Measurements from ENCODE around the gene SDC4.

Gene SDC4

GRCh38 chr20:45365444-45365970, 17.3 kb upstream of the SDC4 start:
- Histone ChIP-seq H3K9ac (ENCODE audit: low read length in 5 of 5) (no peak overlapping the region), H3K27me3 (ENCODE audit: control insufficient read depth in 5 of 5, insufficient read depth in 4 of 5, low read length in 5 of 5) (no peaks in the 10 kb centered on the region), H3K36me3 (ENCODE audit: control insufficient read depth in 5 of 5, insufficient read depth in 5 of 5, low read length in 5 of 5) (peaks cover 8 to 38% (median 26%) of the 10 kb centered on the region in 5 donors), H3K9me3 (ENCODE audit: control insufficient read depth in 5 of 5, low read length in 5 of 5) (no peaks in the 10 kb centered on the region), H3K27ac (ENCODE audit: low read depth, low read length) (no peak overlapping the region), H3K4me3 (ENCODE audit: low read depth in 1 of 5, low read length in 5 of 5) (no peak overlapping the region), H3K4me1 (ENCODE audit: control insufficient read depth in 5 of 5, insufficient read depth in 5 of 5, low read length in 5 of 5) (peaks cover 2 to 25% (median 21%) of the 10 kb centered on the region in 5 donors)

GRCh38 chr20:45363611-45364492, 15.6 kb upstream of the SDC4 start:
- Histone ChIP-seq H3K4me1 (ENCODE audit: control insufficient read depth in 5 of 5, insufficient read depth in 5 of 5, low read length in 5 of 5) (peaks cover 4 to 38% (median 34%) of the 10 kb centered on the region in 5 donors), H3K27me3 (ENCODE audit: control insufficient read depth in 5 of 5, insufficient read depth in 4 of 5, low read length in 5 of 5) (no peaks in the 10 kb centered on the region), H3K9ac (ENCODE audit: low read length in 5 of 5) (peak overlapping the region; percentile 56 to 95 (median 91)), H3K4me3 (ENCODE audit: low read depth in 1 of 5, low read length in 5 of 5) (peak overlapping the region; percentile 62 to 87 (median 81)), H3K36me3 (ENCODE audit: control insufficient read depth in 5 of 5, insufficient read depth in 5 of 5, low read length in 5 of 5) (peaks cover 8 to 38% (median 26%) of the 10 kb centered on the region in 5 donors), H3K9me3 (ENCODE audit: control insufficient read depth in 5 of 5, low read length in 5 of 5) (no peaks in the 10 kb centered on the region), H3K27ac (ENCODE audit: low read depth, low read length) (peak overlapping the region; percentile 95)

- Histone ChIP-seq H3K4me1 (ENCODE audit: control insufficient read depth in 5 of 5, insufficient read depth in 5 of 5, low read length in 5 of 5) (peaks cover 12 to 39% (median 37%) of the 10 kb centered on the region in 5 donors), H3K4me3 (ENCODE audit: low read depth in 1 of 5, low read length in 5 of 5) (peak within 1 kb of the TSS; percentile 76 to 87 (median 81)), H3K27me3 (ENCODE audit: control insufficient read depth in 5 of 5, insufficient read depth in 4 of 5, low read length in 5 of 5) (no peaks in the 10 kb centered on the region), H3K9me3 (ENCODE audit: control insufficient read depth in 5 of 5, low read length in 5 of 5) (no peaks in the 10 kb centered on the region), H3K36me3 (ENCODE audit: control insufficient read depth in 5 of 5, insufficient read depth in 5 of 5, low read length in 5 of 5) (peaks cover 6 to 31% (median 26%) of the 10 kb centered on the region in 5 donors), H3K9ac (ENCODE audit: low read length in 5 of 5) (peak within 1 kb of the TSS; percentile 60 to 95 (median 91)), H3K27ac (ENCODE audit: low read depth, low read length) (peak within 1 kb of the TSS; percentile 95)
Measured at GRCh38 chr20:45362804-45363610, 14.8 kb upstream of the SDC4 start, which contains the start of gene SYS1. SYS1 (plus strand) TSS chr20:45363156; CDS start chr20:45363532, 376 bp downstream.

GRCh38 chr20:45361793-45362192, 13.6 kb upstream of the SDC4 start:
- H3K36me3 ChIP-seq (ENCODE audit: control insufficient read depth in 5 of 5, insufficient read depth in 5 of 5, low read length in 5 of 5), result peaks cover 0 to 19% (median 14%) of the 10 kb centered on the region in 5 donors
- H3K9ac ChIP-seq (ENCODE audit: low read length in 5 of 5), result no peak overlapping the region
- H3K4me3 ChIP-seq (ENCODE audit: low read depth in 1 of 5, low read length in 5 of 5), result no peak overlapping the region
- no peak overlapping the region for H3K27ac ChIP-seq (ENCODE audit: low read depth, low read length)
- no peaks in the 10 kb centered on the region for H3K9me3 ChIP-seq (ENCODE audit: control insufficient read depth in 5 of 5, low read length in 5 of 5)
- H3K4me1 ChIP-seq (ENCODE audit: control insufficient read depth in 5 of 5, insufficient read depth in 5 of 5, low read length in 5 of 5), result peaks cover 13 to 41% (median 38%) of the 10 kb centered on the region in 5 donors
- no peaks in the 10 kb centered on the region for H3K27me3 ChIP-seq (ENCODE audit: control insufficient read depth in 5 of 5, insufficient read depth in 4 of 5, low read length in 5 of 5)

- Histone ChIP-seq H3K9ac (ENCODE audit: low read length in 5 of 5) (peak overlapping the region in 3 of 5 donors; percentile 22 to 57 (median 56)), H3K9me3 (ENCODE audit: control insufficient read depth in 5 of 5, low read length in 5 of 5) (no peaks in the 10 kb centered on the region), H3K36me3 (ENCODE audit: control insufficient read depth in 5 of 5, insufficient read depth in 5 of 5, low read length in 5 of 5) (no peaks in the 10 kb centered on the region), H3K4me3 (ENCODE audit: low read depth in 1 of 5, low read length in 5 of 5) (no peak overlapping the region), H3K27me3 (ENCODE audit: control insufficient read depth in 5 of 5, insufficient read depth in 4 of 5, low read length in 5 of 5) (no peaks in the 10 kb centered on the region), H3K27ac (ENCODE audit: low read depth, low read length) (peak overlapping the region; percentile 69), H3K4me1 (ENCODE audit: control insufficient read depth in 5 of 5, insufficient read depth in 5 of 5, low read length in 5 of 5) (peaks cover 13 to 44% (median 38%) of the 10 kb centered on the region in 5 donors)
Measured at GRCh38 chr20:45359406-45360148, 11.4 kb upstream of the SDC4 start.

- Histone ChIP-seq H3K27me3 (ENCODE audit: control insufficient read depth in 5 of 5, insufficient read depth in 4 of 5, low read length in 5 of 5) (no peaks in the 10 kb centered on the region), H3K9ac (ENCODE audit: low read length in 5 of 5) (peak overlapping the region in 1 of 5 donors; percentile 56), H3K4me1 (ENCODE audit: control insufficient read depth in 5 of 5, insufficient read depth in 5 of 5, low read length in 5 of 5) (peaks cover 13 to 42% (median 36%) of the 10 kb centered on the region in 5 donors)
Measured at GRCh38 chr20:45359069-45359405, 10.8 kb upstream of the SDC4 start.

GRCh38 chr20:45358282-45359068, 10.3 kb upstream of the SDC4 start:
- Histone ChIP-seq H3K36me3 (ENCODE audit: control insufficient read depth in 5 of 5, insufficient read depth in 5 of 5, low read length in 5 of 5) (no peaks in the 10 kb centered on the region), H3K9me3 (ENCODE audit: control insufficient read depth in 5 of 5, low read length in 5 of 5) (no peaks in the 10 kb centered on the region), H3K27me3 (ENCODE audit: control insufficient read depth in 5 of 5, insufficient read depth in 4 of 5, low read length in 5 of 5) (no peaks in the 10 kb centered on the region), H3K4me1 (ENCODE audit: control insufficient read depth in 5 of 5, insufficient read depth in 5 of 5, low read length in 5 of 5) (peaks cover 10 to 36% (median 31%) of the 10 kb centered on the region in 5 donors), H3K27ac (ENCODE audit: low read depth, low read length) (peak overlapping the region; percentile 69), H3K4me3 (ENCODE audit: low read depth in 1 of 5, low read length in 5 of 5) (peak overlapping the region in 3 of 5 donors; percentile 9 to 23 (median 22)), H3K9ac (ENCODE audit: low read length in 5 of 5) (peak overlapping the region in 2 of 5 donors; percentile 45 to 56)

More at GRCh38 chr20:45359069-45359405, 10.8 kb upstream of the SDC4 start:
- no peaks in the 10 kb centered on the region for H3K9me3 ChIP-seq (ENCODE audit: control insufficient read depth in 5 of 5, low read length in 5 of 5)
- no peaks in the 10 kb centered on the region for H3K36me3 ChIP-seq (ENCODE audit: control insufficient read depth in 5 of 5, insufficient read depth in 5 of 5, low read length in 5 of 5)
- H3K4me3 ChIP-seq (ENCODE audit: low read depth in 1 of 5, low read length in 5 of 5), result no peak overlapping the region
- H3K27ac ChIP-seq (ENCODE audit: low read depth, low read length), result peak overlapping the region; percentile 69

GRCh38 chr20:45355209-45356084, 7.2 kb upstream of the SDC4 start:
- Histone ChIP-seq H3K36me3 (ENCODE audit: control insufficient read depth in 5 of 5, insufficient read depth in 5 of 5, low read length in 5 of 5) (no peaks in the 10 kb centered on the region), H3K27ac (ENCODE audit: low read depth, low read length) (no peak overlapping the region), H3K9ac (ENCODE audit: low read length in 5 of 5) (no peak overlapping the region), H3K4me1 (ENCODE audit: control insufficient read depth in 5 of 5, insufficient read depth in 5 of 5, low read length in 5 of 5) (peaks cover 10 to 31% (median 25%) of the 10 kb centered on the region in 5 donors), H3K27me3 (ENCODE audit: control insufficient read depth in 5 of 5, insufficient read depth in 4 of 5, low read length in 5 of 5) (no peaks in the 10 kb centered on the region), H3K4me3 (ENCODE audit: low read depth in 1 of 5, low read length in 5 of 5) (no peak overlapping the region), H3K9me3 (ENCODE audit: control insufficient read depth in 5 of 5, low read length in 5 of 5) (no peaks in the 10 kb centered on the region)
